Stimulated activated CD4-positive, alpha-beta T cell treated with anti-CD3 and anti-CD28 coated beads, Interleukin-2, amount 100 ng/mL, for 4 hours (primary cell): ENCODE data around the gene ATAD1.
A peak's percentile ranks its signal among the peaks of the same experiment; 100 is the strongest.
"Not testable (repeated sequence)": the region's sequence is repeated elsewhere in the genome, so short reads cannot be mapped to it uniquely, and the experiment has no call there.

ENCODE experiments used
- DNase-seq: peaks from one replicate; pipeline ENCODE4 v3.0.0-alpha.2; 2020; ENCODE audit warnings: low read depth

The ATAD1 gene

GRCh38 chr10:87817609-87818504, at the start of gene ATAD1:
ATAD1 (minus strand) TSS chr10:87818226; CDS start chr10:87814599, 3,627 bp downstream.
- peak; percentile 82 for DNase-seq

GRCh38 chr10:87867453-87867852, 49.4 kb upstream of the ATAD1 start:
- no peak for DNase-seq

GRCh38 chr10:87866412-87866974, 48.5 kb upstream of the ATAD1 start:
- DNase-seq: no peak

- no peak for DNase-seq
Observed at GRCh38 chr10:87865241-87865881, 47.3 kb upstream of the ATAD1 start.

GRCh38 chr10:87864496-87865059, 46.6 kb upstream of the ATAD1 start:
- DNase-seq: no peak

- not testable (repeated sequence) for DNase-seq
Observed at GRCh38 chr10:87863951-87864495, 46.0 kb upstream of the ATAD1 start.

GRCh38 chr10:87863053-87863943, 45.3 kb upstream of the ATAD1 start, which contains the start of the genes KLLN and PTEN:
KLLN (minus strand) TSS chr10:87863533; CDS start chr10:87862487, 1,046 bp downstream.
PTEN (plus strand) TSS chr10:87863625; CDS start chr10:87864470, 845 bp downstream.
- DNase-seq: peak; percentile 67

GRCh38 chr10:87862679-87863052, 44.6 kb upstream of the ATAD1 start:
- peak; percentile 54 for DNase-seq

- DNase-seq: peak; percentile 88
Observed at GRCh38 chr10:87861953-87862678, 44.1 kb upstream of the ATAD1 start.

- no peak for DNase-seq
Observed at GRCh38 chr10:87861566-87861952, 43.5 kb upstream of the ATAD1 start.

GRCh38 chr10:87860816-87861403, 42.9 kb upstream of the ATAD1 start:
- DNase-seq: no peak

- peak; percentile 23 for DNase-seq
Observed at GRCh38 chr10:87860156-87860795, 42.2 kb upstream of the ATAD1 start.

GRCh38 chr10:87855665-87856064, 37.6 kb upstream of the ATAD1 start:
- DNase-seq: not testable (repeated sequence)

GRCh38 chr10:87855247-87855646, 37.2 kb upstream of the ATAD1 start:
- DNase-seq: not testable (repeated sequence)

- DNase-seq: no peak
Observed at GRCh38 chr10:87852089-87852488, 34.1 kb upstream of the ATAD1 start.

- peak; percentile 35 for DNase-seq
Observed at GRCh38 chr10:87850742-87851205, 32.7 kb upstream of the ATAD1 start.

GRCh38 chr10:87849001-87849400, 31.0 kb upstream of the ATAD1 start:
- DNase-seq: no peak

- no peak for DNase-seq
Observed at GRCh38 chr10:87847550-87847949, 29.5 kb upstream of the ATAD1 start.

- DNase-seq: not testable (repeated sequence)
Observed at GRCh38 chr10:87846711-87847110, 28.7 kb upstream of the ATAD1 start.
